ENCODE data around the gene YIPF2. TPM values are rescaled to one million over a fixed set of nuclear protein-coding genes. Genes with fewer than 3 reads are reported as not detected.
A peak's percentile ranks its signal among the peaks of the same experiment; 100 is the strongest.

Gene YIPF2
- total and polyA plus RNA-seq, 2 of the 4 experiments (the other 2 are of a cell fraction) = 61.5 to 78.0 TPM

DNA sequence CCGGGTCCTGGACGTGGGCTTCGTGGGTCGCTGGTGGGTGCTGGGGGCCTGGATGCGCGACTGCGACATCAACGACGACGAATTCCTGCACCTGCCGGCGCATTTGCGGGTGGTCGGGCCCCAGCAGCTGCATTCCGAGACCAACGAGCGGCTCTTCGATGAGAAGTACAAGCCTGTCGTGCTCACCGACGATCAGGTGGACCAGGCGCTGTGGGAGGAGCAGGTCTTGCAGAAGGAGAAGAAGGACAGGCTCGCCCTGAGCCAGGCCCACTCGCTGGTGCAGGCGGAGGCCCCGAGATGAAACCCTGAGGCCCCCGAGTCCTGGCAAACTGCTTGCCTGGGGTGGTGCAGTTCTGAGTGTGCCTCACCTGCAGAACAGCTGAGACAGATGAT, 959 bp upstream of the YIPF2 start:
- Histone ChIP-seq H2AFZ (replicated peaks; ENCODE audit: low read length, poor library complexity) (peak overlapping the region; percentile 96), H3K9ac (ENCODE audit: low read depth, low read length) (peak overlapping the region; percentile 75), H4K8ac (ENCODE audit: low read depth in 2 of 2, low read length in 2 of 2) (peak overlapping the region in 1 of 2 experiments; percentile 68; a peak in 1 of 4 replicates), H3K56ac (ENCODE audit: extremely low read depth, insufficient read depth, low read length) (no peak overlapping the region), H3K9me3 (ENCODE audit: control insufficient read depth, insufficient read depth, low read length) (no peaks in the 10 kb centered on the region), H2BK5ac (ENCODE audit: low read depth, low read length, poor library complexity, severe bottlenecking) (no peak overlapping the region), H3K14ac (replicated peaks; ENCODE audit: low read depth, low read length) (0 out of 2 replicates have a peak overlapping the region, but pooled peaks have one; percentile 13), H3K27ac (ENCODE audit: insufficient read depth, low read length) (peak overlapping the region; percentile 47; the same call in 1 of the 2 replicates), H3K18ac (ENCODE audit: low read depth, low read length) (no peak overlapping the region), H3K36me3 (ENCODE audit: control insufficient read depth, insufficient read depth, low read length) (peaks cover 18% of the 10 kb centered on the region), H3K4me3 (ENCODE audit: insufficient read depth, low read depth, low read length) (peak overlapping the region; percentile 86), H4K20me1 (ENCODE audit: insufficient read depth, low read length) (peaks cover 6% of the 10 kb centered on the region), H3K4ac (ENCODE audit: low read depth, low read length) (0 out of 2 replicates have a peak overlapping the region, but pooled peaks have one; percentile 39), H2BK120ac (ENCODE audit: low read depth, low read length) (no peak overlapping the region), H3K4me1 (ENCODE audit: control insufficient read depth, insufficient read depth, low read length) (peaks cover 12% of the 10 kb centered on the region), H2AK9ac (replicated peaks; ENCODE audit: low read depth, low read length, poor library complexity) (peak overlapping the region; percentile 73), H3K9me1 (ENCODE audit: insufficient read depth, low read length) (peaks cover 9% of the 10 kb centered on the region), H2BK20ac (ENCODE audit: low read depth, low read length) (no peak overlapping the region), H3K4me2 (ENCODE audit: low read depth, low read length) (peak overlapping the region; percentile 94), H2AK5ac (ENCODE audit: low read depth, low read length) (peak overlapping the region; percentile 35), H3K23ac (ENCODE audit: low read depth, low read length) (0 out of 2 replicates have a peak overlapping the region, but pooled peaks have one; percentile 51), H2BK15ac (ENCODE audit: low read depth, low read length) (no peak overlapping the region), H4K5ac (ENCODE audit: low read depth, low read length) (no peak overlapping the region; the same call in 1 of the 2 replicates), H3K79me1 (ENCODE audit: low read depth in 1 of 2, low read length in 2 of 2) (peaks cover 15 to 49% of the 10 kb centered on the region in 2 experiments), H3K27me3 (ENCODE audit: control insufficient read depth, insufficient read depth, low read length) (no peaks in the 10 kb centered on the region), H4K91ac (ENCODE audit: insufficient read depth, low read depth, low read length) (no peak overlapping the region)
- 4% methylated on average over 20 of the region's 27 CpGs; no CpG with 5 or more reads in 1 of the 2 experiments for WGBS, 2 experiments (ENCODE audit: extremely low coverage in 2 of 2, insufficient read length in 1 of 2)
- dilution Hi-C loops (cut with HindIII; ENCODE audit: low sequenced_read_pairs, unreplicated experiment) = no loop called here
- CTCF ChIA-PET = no interaction called here
- TF ChIP-seq BHLHE40 (IDR thresholded peaks at IDR 0.05; ENCODE audit: low read depth, low read length) = no peak
- TF ChIP-seq USF2 (IDR thresholded peaks at IDR 0.05; ENCODE audit: low read depth, low read length) = no peak
- no peak for TF ChIP-seq MXI1 (IDR thresholded peaks at IDR 0.05; ENCODE audit: borderline replicate concordance, low read depth, low read length)
- no peak for TF ChIP-seq ELK1 (IDR thresholded peaks at IDR 0.05; ENCODE audit: borderline replicate concordance, low read depth, low read length)
- no peak for TF ChIP-seq NFE2L2 (IDR thresholded peaks at IDR 0.05; ENCODE audit: low read depth, low read length)
- TF ChIP-seq SMC3 (IDR thresholded peaks at IDR 0.05; ENCODE audit: low read depth, low read length) = no peak
- TF ChIP-seq RFX5 (IDR thresholded peaks at IDR 0.05; ENCODE audit: low read depth, low read length) = no peak
- no peak for TF ChIP-seq CTCF (conservative IDR thresholded peaks at IDR 0.05; ENCODE audit: low read depth, low read length)
- no peak for TF ChIP-seq FOS (IDR thresholded peaks at IDR 0.05; ENCODE audit: low read depth, low read length)
- TF ChIP-seq POLR2A (IDR thresholded peaks at IDR 0.05; ENCODE audit: low read depth, low read length) = no peak
- POLR2A ChIA-PET (ENCODE audit: unreplicated experiment) = no interaction called here
- intact Hi-C loops (cut with micrococcal nuclease) = loop anchor here (5.0 kb wide), 1 partner anchor 57 kb away; the partner anchor contains the start of gene CARM1
- in situ Hi-C loops (cut with MboI; ENCODE audit: low sequenced_read_pairs) = no loop called here
- DNase-seq (no peak), ATAC-seq (ENCODE audit: low read depth) (no peak)
- BruUV-seq (replicated peaks) = no TSS peak
